ENCODE measurements around the gene ZC3H4.
"Not testable (repeated sequence)": the region's sequence is repeated elsewhere in the genome, so short reads cannot be mapped to it uniquely, and the experiment has no call there.

Gene ZC3H4

DNA sequence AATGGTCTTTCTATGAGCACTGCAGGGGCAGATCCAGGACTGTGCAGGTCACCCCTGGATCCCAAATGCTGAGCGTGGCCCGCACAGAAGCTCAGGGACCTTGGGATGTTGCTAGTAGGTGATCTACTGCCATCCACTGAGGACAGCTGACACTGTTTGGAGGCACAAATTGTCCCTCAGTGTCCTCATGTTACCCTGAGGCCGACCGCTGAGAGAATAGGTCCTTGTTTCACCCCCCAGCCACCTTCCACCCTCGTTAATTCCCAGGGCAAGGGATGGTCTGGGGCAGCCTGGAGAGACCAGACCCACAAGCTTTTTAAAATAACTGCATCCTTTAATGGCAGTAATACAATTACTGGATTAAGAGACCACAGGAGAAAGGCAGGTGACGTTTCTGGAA, 49.7 kb downstream of the ZC3H4 start:
- no peak overlapping the region for H3K4me3 ChIP-seq (ENCODE audit: control insufficient read depth, low read depth, low read length)
- no peak for TF ChIP-seq CTCF (IDR thresholded peaks at IDR 0.05; ENCODE audit: control insufficient read depth, insufficient read depth, low read depth, low read length, missing control alignments)
- DNase-seq (ENCODE audit: low read depth), result no peak

GRCh38 chr19:47058621-47059022, 55.0 kb downstream of the ZC3H4 start:
- no peak for TF ChIP-seq CTCF (IDR thresholded peaks at IDR 0.05; ENCODE audit: control insufficient read depth, insufficient read depth, low read depth, low read length, missing control alignments)
- no peak for DNase-seq (ENCODE audit: low read depth)
- no peak overlapping the region for H3K4me3 ChIP-seq (ENCODE audit: control insufficient read depth, low read depth, low read length)

DNA sequence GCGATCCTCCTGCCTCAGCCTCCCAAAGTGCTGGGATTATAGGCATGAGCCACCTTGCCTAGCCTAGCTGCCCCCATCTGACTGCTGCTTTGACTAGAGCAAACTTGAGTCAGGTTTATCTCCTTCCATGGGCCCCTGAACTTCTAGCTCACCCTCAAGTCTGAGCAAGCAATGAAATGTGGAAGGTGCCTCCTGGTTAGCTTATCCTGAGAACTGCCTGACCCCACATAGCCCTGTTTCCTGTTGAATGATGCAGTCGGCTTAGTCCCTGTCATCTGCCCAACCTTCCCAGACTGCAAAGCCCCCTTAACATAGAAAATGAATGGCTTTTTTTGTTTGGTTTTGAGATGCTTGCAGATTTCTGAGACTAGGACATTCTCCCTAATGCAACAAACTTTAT, 56.2 kb downstream of the ZC3H4 start:
- no peak for DNase-seq (ENCODE audit: low read depth)
- no peak overlapping the region for H3K4me3 ChIP-seq (ENCODE audit: control insufficient read depth, low read depth, low read length)

DNA sequence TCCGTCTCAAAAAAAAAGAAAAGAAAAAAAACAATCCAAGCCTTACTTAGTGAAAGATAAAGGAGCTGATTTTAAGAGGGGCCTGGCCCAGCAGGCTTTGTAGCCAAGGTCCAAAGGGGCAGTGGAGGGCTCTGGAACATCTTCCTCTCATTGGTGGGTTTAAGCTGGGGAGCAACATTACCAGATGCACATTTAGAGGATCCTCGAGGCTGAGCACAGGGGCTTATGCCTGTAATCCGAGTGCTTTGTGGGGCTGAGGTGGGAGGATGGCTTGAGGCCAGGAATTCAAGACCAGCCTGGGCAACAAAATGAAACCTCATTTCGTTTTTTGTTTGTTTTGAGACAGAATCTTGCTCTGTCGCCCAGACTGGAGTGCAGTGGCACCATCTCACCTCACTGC, 57.2 kb downstream of the ZC3H4 start:
- DNase-seq (ENCODE audit: low read depth), result no peak
- no peak overlapping the region for H3K4me3 ChIP-seq (ENCODE audit: control insufficient read depth, low read depth, low read length)
- TF ChIP-seq CTCF (IDR thresholded peaks at IDR 0.05; ENCODE audit: control insufficient read depth, insufficient read depth, low read depth, low read length, missing control alignments), result no peak

More for the DNA sequence above, 56.2 kb downstream of the ZC3H4 start:
- TF ChIP-seq CTCF (IDR thresholded peaks at IDR 0.05; ENCODE audit: control insufficient read depth, insufficient read depth, low read depth, low read length, missing control alignments), result no peak

GRCh38 chr19:47050562-47050961, 63.0 kb downstream of the ZC3H4 start:
- not testable (repeated sequence) for H3K4me3 ChIP-seq (ENCODE audit: control insufficient read depth, low read depth, low read length); DNase-seq (ENCODE audit: low read depth)

DNA sequence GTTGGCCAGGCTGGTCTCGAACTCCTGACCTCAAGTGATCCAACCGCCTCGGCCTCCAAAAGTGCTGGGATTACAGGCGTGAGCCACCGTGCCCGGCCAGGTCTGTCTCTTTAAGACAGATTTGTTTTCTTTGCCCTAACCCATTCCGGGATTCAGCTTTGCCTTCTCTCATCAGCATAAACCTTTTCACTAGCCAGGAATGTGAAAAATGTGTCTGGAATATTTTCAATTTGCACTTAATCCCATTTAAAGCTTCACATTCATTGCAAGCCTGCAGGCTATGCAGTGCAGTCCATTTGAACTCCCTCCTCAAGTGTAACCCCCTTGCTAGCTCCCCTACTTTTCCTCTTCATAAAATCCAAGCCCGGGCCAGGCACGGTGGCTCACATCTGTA, 64.3 kb downstream of the ZC3H4 start:
- TF ChIP-seq CTCF (IDR thresholded peaks at IDR 0.05; ENCODE audit: control insufficient read depth, insufficient read depth, low read depth, low read length, missing control alignments), result no peak
- no peak overlapping the region for H3K4me3 ChIP-seq (ENCODE audit: control insufficient read depth, low read depth, low read length)
- peak; percentile 41 for DNase-seq (ENCODE audit: low read depth)

GRCh38 chr19:47047763-47048405, 65.7 kb downstream of the ZC3H4 start:
- peak; percentile 64 for DNase-seq (ENCODE audit: low read depth)
- TF ChIP-seq CTCF (IDR thresholded peaks at IDR 0.05; ENCODE audit: control insufficient read depth, insufficient read depth, low read depth, low read length, missing control alignments), result no peak
- H3K4me3 ChIP-seq (ENCODE audit: control insufficient read depth, low read depth, low read length), result peak overlapping the region; percentile 88

Data from AG09309 (cell line).